Measurements from ENCODE around the gene CRAMP1. TPM values are rescaled to one million over a fixed set of nuclear protein-coding genes. Genes with fewer than 3 reads are reported as not detected.

Gene CRAMP1
- total RNA-seq, 1 experiment from 2014 or later, result 29.7 TPM

DNA sequence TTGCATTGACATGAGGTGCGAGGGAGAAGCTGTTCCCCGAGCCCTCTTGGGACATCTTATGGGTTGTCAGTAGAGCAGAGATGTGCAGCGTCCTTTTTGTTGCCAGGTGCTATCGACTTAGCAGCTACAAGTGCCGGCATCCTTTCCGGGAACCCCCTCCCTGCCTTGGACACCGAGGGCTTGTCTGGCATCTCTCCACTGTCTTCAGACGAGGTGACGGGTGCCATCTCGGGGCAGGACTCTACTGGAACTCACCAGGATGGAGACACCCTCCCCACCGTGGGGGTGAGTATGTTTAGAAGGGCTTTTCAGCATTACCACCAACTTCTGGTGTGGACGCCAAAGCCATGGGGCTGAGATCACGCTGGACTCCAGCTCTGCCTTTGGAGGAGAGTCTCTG, 54.2 kb downstream of the CRAMP1 start:
- Mint-ChIP-seq H3K36me3 (ENCODE audit: insufficient read depth, unreplicated experiment) (peaks cover 58% of the 10 kb centered on the region), H3K4me3 (ENCODE audit: low read depth, unreplicated experiment) (no peak overlapping the region), H3K9me3 (ENCODE audit: low read depth, unreplicated experiment) (no peaks in the 10 kb centered on the region), H3K4me1 (ENCODE audit: low read depth, unreplicated experiment) (no peaks in the 10 kb centered on the region), H3K27me3 (ENCODE audit: unreplicated experiment) (no peaks in the 10 kb centered on the region), H3K27ac (ENCODE audit: unreplicated experiment) (no peak overlapping the region)
- no peak for DNase-seq
- TF ChIP-seq, protein P1, sequence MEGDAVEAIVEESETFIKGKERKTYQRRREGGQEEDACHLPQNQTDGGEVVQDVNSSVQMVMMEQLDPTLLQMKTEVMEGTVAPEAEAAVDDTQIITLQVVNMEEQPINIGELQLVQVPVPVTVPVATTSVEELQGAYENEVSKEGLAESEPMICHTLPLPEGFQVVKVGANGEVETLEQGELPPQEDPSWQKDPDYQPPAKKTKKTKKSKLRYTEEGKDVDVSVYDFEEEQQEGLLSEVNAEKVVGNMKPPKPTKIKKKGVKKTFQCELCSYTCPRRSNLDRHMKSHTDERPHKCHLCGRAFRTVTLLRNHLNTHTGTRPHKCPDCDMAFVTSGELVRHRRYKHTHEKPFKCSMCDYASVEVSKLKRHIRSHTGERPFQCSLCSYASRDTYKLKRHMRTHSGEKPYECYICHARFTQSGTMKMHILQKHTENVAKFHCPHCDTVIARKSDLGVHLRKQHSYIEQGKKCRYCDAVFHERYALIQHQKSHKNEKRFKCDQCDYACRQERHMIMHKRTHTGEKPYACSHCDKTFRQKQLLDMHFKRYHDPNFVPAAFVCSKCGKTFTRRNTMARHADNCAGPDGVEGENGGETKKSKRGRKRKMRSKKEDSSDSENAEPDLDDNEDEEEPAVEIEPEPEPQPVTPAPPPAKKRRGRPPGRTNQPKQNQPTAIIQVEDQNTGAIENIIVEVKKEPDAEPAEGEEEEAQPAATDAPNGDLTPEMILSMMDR (IDR thresholded peaks at IDR 0.05; ENCODE audit: unreplicated experiment), result no peak
- BruUV-seq (replicated peaks), result no TSS peak
- intact Hi-C loops (cut with micrococcal nuclease; ENCODE audit: unreplicated experiment), result no loop called here
- CTCF ChIA-PET, result interaction anchor here (0.9 to 1.3 kb wide), 2 partner anchors 10 to 12 kb away, joined by 3 to 4 read pairs; partner anchors contain the start of gene JPT2

- DNase-seq, result no peak
- intact Hi-C loops (cut with micrococcal nuclease; ENCODE audit: unreplicated experiment), result no loop called here
- CTCF ChIA-PET, result interaction anchor here (0.6 kb wide), 1 partner anchor 31 kb away, joined by 3 read pairs; no protein-coding TSS in a partner anchor
- H3K4me1 Mint-ChIP-seq (ENCODE audit: low read depth, unreplicated experiment), result no peaks in the 10 kb centered on the region
- peaks cover 57% of the 10 kb centered on the region for H3K36me3 Mint-ChIP-seq (ENCODE audit: insufficient read depth, unreplicated experiment)
- TF ChIP-seq, protein P1 (IDR thresholded peaks at IDR 0.05; ENCODE audit: unreplicated experiment), result no peak
- no peaks in the 10 kb centered on the region for H3K27me3 Mint-ChIP-seq (ENCODE audit: unreplicated experiment)
- H3K9me3 Mint-ChIP-seq (ENCODE audit: low read depth, unreplicated experiment), result no peaks in the 10 kb centered on the region
- BruUV-seq (replicated peaks), result no TSS peak
- no peak overlapping the region for H3K4me3 Mint-ChIP-seq (ENCODE audit: low read depth, unreplicated experiment)
- no peak overlapping the region for H3K27ac Mint-ChIP-seq (ENCODE audit: unreplicated experiment)
These were observed 55.1 kb downstream of the CRAMP1 start for GRCh38 chr16:1667271-1667670.

DNA sequence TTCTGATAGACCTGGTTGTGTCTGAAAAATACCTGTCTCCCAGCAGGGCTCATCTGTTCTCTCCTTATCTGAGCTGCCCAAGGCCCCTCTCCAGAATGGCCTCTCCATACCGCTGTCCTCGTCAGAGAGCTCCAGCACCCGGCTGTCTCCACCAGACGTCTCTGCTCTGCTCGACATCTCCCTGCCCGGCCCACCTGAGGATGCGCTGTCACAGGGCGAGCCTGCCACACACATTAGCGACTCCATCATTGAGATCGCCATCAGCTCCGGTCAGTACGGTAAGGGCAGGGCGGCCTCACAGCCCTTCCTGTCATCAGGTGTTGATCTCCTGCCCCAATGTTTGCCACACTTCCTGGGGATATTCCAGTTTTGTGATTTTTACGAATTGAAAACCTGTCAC, 55.8 kb downstream of the CRAMP1 start:
- no peak for DNase-seq
- H3K27me3 Mint-ChIP-seq (ENCODE audit: unreplicated experiment), result no peaks in the 10 kb centered on the region
- TF ChIP-seq, protein P1 (IDR thresholded peaks at IDR 0.05; ENCODE audit: unreplicated experiment), result no peak
- no TSS peak for BruUV-seq (replicated peaks)
- H3K9me3 Mint-ChIP-seq (ENCODE audit: low read depth, unreplicated experiment), result no peaks in the 10 kb centered on the region
- CTCF ChIA-PET, result no interaction called here
- no peak overlapping the region for H3K27ac Mint-ChIP-seq (ENCODE audit: unreplicated experiment)
- peaks cover 54% of the 10 kb centered on the region for H3K36me3 Mint-ChIP-seq (ENCODE audit: insufficient read depth, unreplicated experiment)
- H3K4me3 Mint-ChIP-seq (ENCODE audit: low read depth, unreplicated experiment), result no peak overlapping the region
- no peaks in the 10 kb centered on the region for H3K4me1 Mint-ChIP-seq (ENCODE audit: low read depth, unreplicated experiment)
- intact Hi-C loops (cut with micrococcal nuclease; ENCODE audit: unreplicated experiment), result no loop called here

DNA sequence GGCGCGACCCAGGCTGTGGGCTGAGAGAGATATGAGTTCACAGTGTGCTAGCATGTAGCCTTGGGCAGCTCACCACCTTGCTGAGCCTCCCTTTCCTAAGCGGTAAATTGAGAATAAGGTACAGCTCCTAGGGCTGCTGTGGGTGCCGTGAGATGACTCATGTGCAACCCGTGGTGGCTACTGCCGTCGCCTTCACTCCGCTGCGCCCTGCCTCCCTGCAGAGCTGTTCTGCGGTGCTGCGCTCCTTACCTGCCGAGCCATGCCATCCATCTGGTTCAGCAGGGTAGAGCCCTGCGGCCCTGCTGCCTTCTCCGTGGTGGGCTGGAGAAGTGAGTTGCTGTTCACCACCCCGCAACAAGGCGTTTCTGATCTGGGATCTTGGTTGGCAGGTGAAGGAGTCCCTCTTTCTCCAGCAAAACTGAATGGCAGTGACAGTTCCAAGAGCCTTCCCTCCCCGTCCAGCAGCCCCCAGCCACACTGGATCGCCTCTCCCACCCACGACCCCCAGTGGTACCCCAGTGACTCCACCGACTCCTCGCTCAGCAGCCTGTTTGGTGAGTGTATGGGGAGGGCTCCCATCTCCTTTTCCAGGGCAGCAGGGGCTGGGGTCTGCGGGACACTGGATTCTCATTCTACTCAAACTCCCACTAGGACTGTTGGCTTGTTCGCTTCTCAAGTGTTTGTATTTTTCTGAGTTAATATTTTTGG, 56.6 kb downstream of the CRAMP1 start:
- TF ChIP-seq, protein P1 (IDR thresholded peaks at IDR 0.05; ENCODE audit: unreplicated experiment), result no peak
- intact Hi-C loops (cut with micrococcal nuclease; ENCODE audit: unreplicated experiment), result no loop called here
- no TSS peak for BruUV-seq (replicated peaks)
- DNase-seq, result no peak
- no peak overlapping the region for H3K4me3 Mint-ChIP-seq (ENCODE audit: low read depth, unreplicated experiment)
- H3K36me3 Mint-ChIP-seq (ENCODE audit: insufficient read depth, unreplicated experiment), result peaks cover 55% of the 10 kb centered on the region
- H3K4me1 Mint-ChIP-seq (ENCODE audit: low read depth, unreplicated experiment), result no peaks in the 10 kb centered on the region
- no peaks in the 10 kb centered on the region for H3K27me3 Mint-ChIP-seq (ENCODE audit: unreplicated experiment)
- no peaks in the 10 kb centered on the region for H3K9me3 Mint-ChIP-seq (ENCODE audit: low read depth, unreplicated experiment)
- CTCF ChIA-PET, result no interaction called here
- no peak overlapping the region for H3K27ac Mint-ChIP-seq (ENCODE audit: unreplicated experiment)
